Measurements from ENCODE around the gene WNT3A.

WNT3A gene

GRCh38 chr1:228101614-228101993 is 94.8 kb downstream of the WNT3A start:
- no peak for TF ChIP-seq CTCF (IDR thresholded peaks at IDR 0.05; ENCODE audit: low read length)
- TF ChIP-seq EZH2 (IDR thresholded peaks at IDR 0.05; ENCODE audit: borderline replicate concordance, low read length) = no peak
- Histone ChIP-seq H3K36me3 (ENCODE audit: insufficient read depth, low read length) (peaks cover 66% of the 10 kb centered on the region), H3F3A (ENCODE audit: insufficient read depth, low read length) (peaks cover 9% of the 10 kb centered on the region), H4K20me1 (ENCODE audit: insufficient read depth, low read length) (no peaks in the 10 kb centered on the region), H2AFZ (ENCODE audit: low read length) (no peak overlapping the region), H3K4me3 (ENCODE audit: low read depth, low read length, poor library complexity, severe bottlenecking) (peak overlapping the region; percentile 96), H3K79me2 (ENCODE audit: insufficient read depth, low read length) (0 out of 2 replicates have a peak, but pooled peaks cover 3% of the 10 kb centered on the region), H3K4me2 (ENCODE audit: low read length) (peak overlapping the region; percentile 78), H3K9ac (ENCODE audit: low read length) (peak overlapping the region; percentile 89), H3K9me2 (ENCODE audit: low read depth, low read length) (no peaks in the 10 kb centered on the region), H3K27ac (ENCODE audit: low read depth, low read length, poor library complexity, severe bottlenecking) (peak overlapping the region; percentile 64), H3K4me1 (ENCODE audit: insufficient read depth, low read length, severe bottlenecking) (peaks cover 23% of the 10 kb centered on the region), H3K27me3 (ENCODE audit: insufficient read depth, low read length) (no peaks in the 10 kb centered on the region), H3K9me3 (ENCODE audit: low read length) (no peaks in the 10 kb centered on the region)

GRCh38 chr1:228101994-228102790 is 95.4 kb downstream of the WNT3A start:
- no peaks in the 10 kb centered on the region for H4K20me1 ChIP-seq (ENCODE audit: insufficient read depth, low read length)
- H2AFZ ChIP-seq (ENCODE audit: low read length) = no peak overlapping the region
- H3K4me1 ChIP-seq (ENCODE audit: insufficient read depth, low read length, severe bottlenecking) = peaks cover 23% of the 10 kb centered on the region
- H3K4me2 ChIP-seq (ENCODE audit: low read length) = peak overlapping the region; percentile 78
- peak overlapping the region; percentile 96 for H3K4me3 ChIP-seq (ENCODE audit: low read depth, low read length, poor library complexity, severe bottlenecking)
- peak overlapping the region; percentile 89 for H3K9ac ChIP-seq (ENCODE audit: low read length)
- no peaks in the 10 kb centered on the region for H3K9me3 ChIP-seq (ENCODE audit: low read length)
- TF ChIP-seq CTCF (IDR thresholded peaks at IDR 0.05; ENCODE audit: low read length) (peak; percentile 29), EZH2 (IDR thresholded peaks at IDR 0.05; ENCODE audit: borderline replicate concordance, low read length) (no peak)
- H3K9me2 ChIP-seq (ENCODE audit: low read depth, low read length) = no peaks in the 10 kb centered on the region
- no peaks in the 10 kb centered on the region for H3K27me3 ChIP-seq (ENCODE audit: insufficient read depth, low read length)
- H3F3A ChIP-seq (ENCODE audit: insufficient read depth, low read length) = peaks cover 9% of the 10 kb centered on the region
- peak overlapping the region; percentile 64 for H3K27ac ChIP-seq (ENCODE audit: low read depth, low read length, poor library complexity, severe bottlenecking)
- H3K79me2 ChIP-seq (ENCODE audit: insufficient read depth, low read length) = no peaks in the 10 kb centered on the region
- H3K36me3 ChIP-seq (ENCODE audit: insufficient read depth, low read length) = peaks cover 66% of the 10 kb centered on the region

GRCh38 chr1:228102791-228103620 is 96.2 kb downstream of the WNT3A start, which contains the start of gene C1orf35:
TSS of gene C1orf35 (minus strand) at chr1:228103325. CDS start at chr1:228103227, 98 bp downstream.
- H3K79me2 ChIP-seq (ENCODE audit: insufficient read depth, low read length) = no peaks in the 10 kb centered on the region
- peak within 1 kb of the TSS; percentile 38; the same call in 1 of the 2 replicates for H2AFZ ChIP-seq (ENCODE audit: low read length)
- H3K4me3 ChIP-seq (ENCODE audit: low read depth, low read length, poor library complexity, severe bottlenecking) = peak within 1 kb of the TSS; percentile 96
- H4K20me1 ChIP-seq (ENCODE audit: insufficient read depth, low read length) = no peaks in the 10 kb centered on the region
- H3K4me1 ChIP-seq (ENCODE audit: insufficient read depth, low read length, severe bottlenecking) = peaks cover 30% of the 10 kb centered on the region
- no peaks in the 10 kb centered on the region for H3K27me3 ChIP-seq (ENCODE audit: insufficient read depth, low read length)
- peak within 1 kb of the TSS; percentile 78 for H3K4me2 ChIP-seq (ENCODE audit: low read length)
- H3K27ac ChIP-seq (ENCODE audit: low read depth, low read length, poor library complexity, severe bottlenecking) = peak within 1 kb of the TSS; percentile 64
- H3K9me3 ChIP-seq (ENCODE audit: low read length) = no peaks in the 10 kb centered on the region
- peaks cover 9% of the 10 kb centered on the region for H3F3A ChIP-seq (ENCODE audit: insufficient read depth, low read length)
- no peaks in the 10 kb centered on the region for H3K9me2 ChIP-seq (ENCODE audit: low read depth, low read length)
- H3K9ac ChIP-seq (ENCODE audit: low read length) = peak within 1 kb of the TSS; percentile 89
- peaks cover 64% of the 10 kb centered on the region for H3K36me3 ChIP-seq (ENCODE audit: insufficient read depth, low read length)
- TF ChIP-seq EZH2 (IDR thresholded peaks at IDR 0.05; ENCODE audit: borderline replicate concordance, low read length) (no peak), CTCF (IDR thresholded peaks at IDR 0.05; ENCODE audit: low read length) (no peak)

Measured in OCI-LY1 (cell line).